ENCODE results near the gene PKD2.

PKD2 gene

DNA sequence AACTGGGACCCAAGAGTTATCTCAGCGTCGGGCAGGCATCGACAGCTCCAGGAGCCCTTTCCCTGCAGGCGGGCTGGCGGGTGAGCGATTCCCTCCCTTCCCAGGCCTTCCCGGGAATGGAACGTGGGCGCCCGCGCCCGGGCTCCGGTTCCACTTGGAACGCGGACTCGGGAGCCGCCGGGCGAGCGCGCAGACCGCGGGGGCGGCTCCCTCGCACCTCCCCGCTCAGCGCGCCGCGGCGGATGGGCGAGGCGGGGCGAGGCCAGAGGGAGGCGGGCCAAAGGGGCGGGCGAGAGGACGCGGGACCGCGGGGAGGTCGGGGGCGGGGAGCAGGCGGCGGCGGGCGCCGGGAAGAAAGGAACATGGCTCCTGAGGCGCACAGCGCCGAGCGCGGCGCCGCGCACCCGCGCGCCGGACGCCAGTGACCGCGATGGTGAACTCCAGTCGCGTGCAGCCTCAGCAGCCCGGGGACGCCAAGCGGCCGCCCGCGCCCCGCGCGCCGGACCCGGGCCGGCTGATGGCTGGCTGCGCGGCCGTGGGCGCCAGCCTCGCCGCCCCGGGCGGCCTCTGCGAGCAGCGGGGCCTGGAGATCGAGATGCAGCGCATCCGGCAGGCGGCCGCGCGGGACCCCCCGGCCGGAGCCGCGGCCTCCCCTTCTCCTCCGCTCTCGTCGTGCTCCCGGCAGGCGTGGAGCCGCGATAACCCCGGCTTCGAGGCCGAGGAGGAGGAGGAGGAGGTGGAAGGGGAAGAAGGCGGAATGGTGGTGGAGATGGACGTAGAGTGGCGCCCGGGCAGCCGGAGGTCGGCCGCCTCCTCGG lies at the start of gene PKD2:
TSS of gene PKD2 (plus strand) at position 332 of the 818 bp plus-strand sequence. CDS start at position 431, 99 bp downstream.
- peak; percentile 55 to 57 for DNase-seq

DNA sequence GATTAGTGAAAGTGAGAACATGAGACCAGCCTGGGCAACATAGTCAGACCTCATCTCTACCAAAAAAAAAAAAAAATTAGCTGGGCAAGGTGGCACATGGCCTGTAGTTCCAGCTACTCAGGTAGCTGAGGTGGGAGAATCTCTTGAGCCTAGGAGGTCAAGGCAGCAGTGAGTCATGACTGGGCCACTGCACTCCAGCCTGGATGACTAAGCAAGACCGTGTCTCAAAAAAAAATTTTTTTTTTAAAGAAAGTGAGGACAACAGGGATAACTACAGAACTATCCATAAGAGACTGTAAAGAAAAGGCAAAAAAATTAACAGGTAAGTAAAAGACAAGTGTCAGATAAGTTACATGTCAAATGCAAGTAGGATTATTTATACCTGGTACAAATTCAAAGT lies 45.4 kb upstream of the PKD2 start:
- no peak for DNase-seq

DNA sequence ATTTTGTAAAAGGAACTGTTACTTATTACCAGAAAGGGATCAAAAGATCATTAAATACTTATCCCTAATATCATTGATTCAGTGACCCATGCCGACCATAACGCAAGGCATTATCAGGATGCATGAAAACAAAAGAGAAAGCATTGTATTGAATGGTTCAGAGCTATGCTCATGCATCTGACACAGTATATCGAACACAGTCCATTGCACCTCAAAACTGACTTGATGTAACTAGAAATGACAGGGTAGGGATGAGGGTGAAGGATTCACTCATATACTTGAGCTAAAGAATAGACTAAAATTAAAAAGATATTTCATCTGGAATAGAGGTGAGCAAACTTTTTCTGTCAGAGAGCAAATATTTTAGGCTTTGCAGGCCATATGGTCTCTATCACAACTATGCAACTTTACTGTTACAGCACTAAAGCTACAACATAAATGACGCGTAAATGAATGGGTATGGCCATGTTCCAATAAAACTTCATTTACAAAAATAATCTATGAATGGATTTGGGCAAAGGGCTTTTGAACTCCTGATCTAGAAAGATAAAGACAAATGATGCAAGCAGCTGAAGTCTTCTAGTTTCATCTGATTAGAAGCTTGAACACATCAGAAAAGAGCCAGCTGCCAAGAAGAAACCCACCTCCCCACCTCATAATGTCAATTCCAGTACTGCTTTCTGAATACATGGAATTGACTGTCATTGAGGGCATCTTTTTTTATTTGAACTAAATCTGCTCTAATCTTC lies 44.9 kb upstream of the PKD2 start:
- no peak for DNase-seq

DNA sequence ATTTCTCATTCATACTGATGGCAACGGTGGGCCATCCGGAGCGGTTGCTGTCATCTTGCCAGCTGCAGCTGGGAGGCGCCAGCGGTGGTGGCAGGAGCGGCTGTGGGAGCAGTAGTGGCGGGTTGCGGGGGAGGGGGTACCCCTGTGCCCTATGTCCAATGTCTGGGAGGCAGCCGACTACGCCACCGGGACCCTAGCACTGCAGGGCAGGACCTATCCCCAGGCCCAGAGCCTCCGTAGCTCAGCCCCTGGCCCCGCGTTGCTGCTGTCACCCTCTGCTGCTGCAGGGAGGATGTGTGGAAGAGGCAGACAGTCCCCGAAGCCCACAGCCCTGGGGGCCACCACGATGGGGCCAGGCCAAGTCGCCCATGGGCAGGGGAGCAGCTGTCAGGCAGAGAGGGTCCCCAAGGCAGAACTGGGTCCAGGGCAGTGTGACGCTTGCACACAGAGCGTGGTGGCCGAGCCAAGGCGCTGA lies 41.9 kb upstream of the PKD2 start:
- no peak for DNase-seq

DNA sequence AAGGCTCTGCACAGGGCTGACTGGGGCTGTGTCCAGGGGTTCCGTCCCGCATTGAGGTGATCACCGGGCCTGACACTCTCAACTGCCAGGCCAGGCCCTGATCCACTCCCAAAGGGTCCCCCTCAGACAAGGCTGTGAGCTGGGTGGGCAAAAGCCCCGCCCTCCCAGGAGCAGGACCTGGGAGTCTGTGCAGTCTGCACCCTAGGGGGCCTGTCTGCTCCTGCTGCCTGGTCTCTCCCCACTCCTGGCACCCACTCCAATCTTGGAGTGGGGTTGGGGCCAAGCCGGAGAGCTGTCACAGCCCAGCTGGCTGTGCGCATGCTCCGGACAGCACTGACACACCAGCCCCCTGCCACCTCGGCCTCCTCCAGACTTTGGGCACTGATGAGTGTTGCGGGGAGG lies 41.3 kb upstream of the PKD2 start:
- DNase-seq, result no peak

DNA sequence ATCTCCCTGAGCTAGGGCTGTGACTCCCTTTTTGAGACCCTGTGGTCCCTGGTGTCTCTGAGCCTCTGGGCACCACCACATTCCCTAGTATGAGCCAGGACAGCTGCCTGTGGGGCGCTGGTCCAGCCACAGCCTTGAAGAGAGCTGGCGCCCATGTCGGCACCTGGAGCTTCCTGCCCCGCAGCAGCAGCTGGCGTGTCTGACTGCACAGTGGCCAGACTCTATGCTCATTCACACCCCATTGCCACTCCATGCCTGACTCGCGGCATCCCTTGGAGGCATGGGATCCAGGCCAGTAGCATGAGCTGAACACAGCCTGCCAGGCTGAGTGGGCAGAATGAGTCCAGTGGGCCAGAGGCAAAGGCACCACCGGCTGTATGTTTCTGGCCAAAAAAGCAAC lies 40.2 kb upstream of the PKD2 start:
- DNase-seq, result no peak

DNA sequence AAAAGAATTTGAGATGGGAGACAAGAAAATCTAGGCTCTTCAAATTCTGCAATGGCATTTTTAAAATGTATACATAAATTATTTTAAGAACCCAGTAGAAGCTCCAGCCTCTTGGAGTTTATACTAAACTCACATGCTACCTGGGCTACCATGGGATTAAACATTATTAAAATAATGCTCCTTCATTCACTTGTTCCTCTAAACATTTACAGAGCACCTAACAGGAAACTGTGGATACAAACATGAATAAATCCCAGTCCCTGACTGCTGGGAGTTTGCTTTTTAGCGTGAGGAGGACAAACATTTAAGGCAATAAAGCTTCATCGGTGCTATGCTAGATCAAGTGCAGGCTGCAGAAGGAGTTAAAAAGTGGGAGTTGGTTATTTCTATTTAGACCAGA lies 37.3 kb upstream of the PKD2 start:
- DNase-seq, result no peak

DNA sequence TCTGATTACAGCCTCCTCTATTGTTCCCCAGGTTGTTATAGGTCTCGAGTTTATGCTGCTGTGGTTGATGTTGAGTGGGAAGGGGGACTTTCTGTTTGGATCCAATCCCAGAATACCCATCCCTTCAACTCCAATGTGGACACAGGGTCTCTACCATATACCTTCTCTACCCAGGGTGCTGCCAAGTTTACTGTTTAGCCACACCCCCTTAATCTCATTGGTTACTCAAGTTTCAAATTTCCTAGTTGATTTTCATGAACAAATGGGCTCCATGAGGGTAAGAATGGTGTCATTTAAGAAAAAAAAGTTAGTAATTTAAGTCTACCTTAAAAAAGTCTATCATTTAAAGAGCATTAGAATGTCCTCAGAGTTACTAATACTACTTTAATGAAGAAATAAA lies 35.6 kb upstream of the PKD2 start:
- DNase-seq, result no peak

DNA sequence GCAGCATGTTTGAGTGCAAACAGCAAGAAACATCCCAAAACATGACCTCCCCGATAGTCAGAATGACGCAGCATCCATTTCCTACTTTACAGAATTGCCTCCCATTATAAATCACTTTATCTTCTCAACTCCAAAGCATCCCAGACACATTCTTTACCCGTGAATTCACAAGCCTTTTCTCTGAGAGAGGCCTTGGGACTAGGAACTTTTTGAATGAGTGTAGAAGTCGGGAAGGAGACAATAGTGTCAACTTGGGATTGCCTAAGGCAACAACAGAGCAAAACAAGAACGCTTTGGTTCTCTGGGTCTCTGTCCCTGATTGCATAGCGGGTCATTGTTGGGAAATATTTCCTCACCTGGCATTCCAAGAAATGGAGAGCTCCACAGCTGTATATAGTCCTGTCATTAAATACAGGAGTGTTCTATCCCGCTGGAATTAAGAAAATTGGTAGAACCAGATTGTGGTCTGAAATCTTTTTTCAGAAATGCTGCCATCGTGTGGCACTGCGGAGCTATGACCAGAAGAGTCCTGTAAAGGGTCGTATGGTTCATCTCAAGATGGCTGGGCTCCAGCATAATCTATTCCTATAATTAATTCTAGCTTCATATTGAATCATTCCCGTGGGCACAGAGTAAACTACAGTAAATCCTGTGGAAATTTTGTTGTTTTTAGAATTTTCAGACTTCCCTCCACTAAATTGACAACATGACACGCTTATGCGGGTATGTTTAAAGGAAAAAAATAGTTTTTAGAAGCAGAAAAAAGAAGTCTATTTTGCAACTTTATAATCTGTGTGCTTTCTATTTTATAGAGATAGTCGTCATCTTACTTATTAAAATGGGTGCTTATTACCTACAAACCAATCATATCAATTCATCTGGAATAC lies 33.9 kb upstream of the PKD2 start:
- peak in 1 of 2 experiments; percentile 11 for DNase-seq

DNA sequence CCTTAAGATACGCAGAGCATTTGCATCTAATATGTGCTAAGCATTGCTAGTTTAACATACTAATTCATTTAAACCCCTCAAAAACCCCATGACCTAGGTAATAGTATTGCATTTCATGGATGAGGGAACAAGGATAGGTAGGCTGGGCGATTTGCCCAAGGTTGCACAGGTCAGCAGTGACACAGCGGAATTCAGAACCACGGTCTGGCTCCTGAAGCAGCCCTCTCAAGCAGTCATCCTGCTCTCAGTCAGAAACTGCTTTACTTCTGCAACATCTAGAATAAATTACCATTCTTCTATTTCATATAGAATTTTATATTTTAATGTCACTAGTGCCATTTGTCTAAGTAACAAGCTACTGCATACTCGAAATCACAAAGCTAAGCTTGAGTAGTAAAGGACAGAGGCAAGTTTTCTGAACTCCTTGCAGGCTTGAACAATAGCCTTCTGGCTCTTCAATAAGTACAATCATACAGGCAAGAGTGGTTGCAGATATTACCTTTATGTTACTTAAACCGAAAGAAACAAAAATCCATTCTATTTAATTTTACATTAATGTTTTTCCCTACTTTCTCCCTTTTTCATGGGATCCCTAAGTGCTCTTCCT lies 32.5 kb upstream of the PKD2 start:
- DNase-seq, result no peak

DNA sequence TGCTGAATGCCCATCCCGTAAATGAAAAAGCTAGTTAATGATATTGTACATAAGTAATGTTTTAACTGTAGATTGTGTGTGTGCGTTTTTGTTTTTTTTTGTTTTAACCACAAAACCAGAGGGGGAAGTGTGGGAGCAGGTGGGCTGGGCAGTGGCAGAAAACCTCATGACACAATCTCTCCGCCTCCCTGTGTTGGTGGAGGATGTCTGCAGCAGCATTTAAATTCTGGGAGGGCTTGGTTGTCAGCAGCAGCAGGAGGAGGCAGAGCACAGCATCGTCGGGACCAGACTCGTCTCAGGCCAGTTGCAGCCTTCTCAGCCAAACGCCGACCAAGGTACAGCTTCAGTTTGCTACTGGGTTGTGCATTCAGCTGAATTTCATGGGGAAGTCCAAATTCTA lies 32.0 kb upstream of the PKD2 start, which contains the start of gene SPP1:
TSS of gene SPP1 (plus strand) at position 249 of the 400 bp plus-strand sequence. CDS start 1,182 bp downstream, outside the sequence.
- DNase-seq, result peak; percentile 6 to 9

DNA sequence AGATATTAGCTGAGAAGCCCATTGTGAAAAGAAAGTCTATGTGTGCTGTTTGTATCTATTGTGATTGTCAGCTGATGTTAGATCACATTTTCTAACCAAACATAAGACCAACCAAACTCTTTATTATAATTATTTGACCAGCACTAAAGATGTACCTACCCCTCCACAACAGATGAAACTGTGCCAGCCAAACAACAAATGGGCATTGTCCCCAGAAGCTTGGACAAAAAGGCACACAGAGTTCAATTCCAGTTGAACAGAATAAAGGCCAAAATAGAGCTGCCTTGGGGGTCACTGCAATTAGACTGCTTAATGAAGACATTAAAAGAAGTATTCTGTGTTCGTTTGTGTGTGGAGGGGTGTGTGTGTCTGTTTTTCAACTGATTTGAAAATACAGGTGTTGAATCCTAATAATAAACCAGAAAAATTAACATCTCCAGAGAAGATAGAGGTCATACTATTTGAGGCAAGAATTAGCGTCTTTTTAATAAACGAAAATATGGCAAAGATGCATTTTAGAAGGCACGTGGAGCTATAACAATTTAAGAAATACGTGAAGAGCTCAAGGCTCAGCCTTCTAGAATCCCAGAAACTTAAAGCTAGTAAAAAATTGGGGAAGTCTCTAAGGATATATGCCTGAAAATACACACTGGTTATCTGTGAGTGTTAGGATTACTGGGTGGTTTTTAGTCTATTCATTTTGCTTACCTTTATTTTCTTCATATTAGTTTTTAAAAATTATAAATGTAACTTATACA lies 29.7 kb upstream of the PKD2 start:
- DNase-seq, result no peak

DNA sequence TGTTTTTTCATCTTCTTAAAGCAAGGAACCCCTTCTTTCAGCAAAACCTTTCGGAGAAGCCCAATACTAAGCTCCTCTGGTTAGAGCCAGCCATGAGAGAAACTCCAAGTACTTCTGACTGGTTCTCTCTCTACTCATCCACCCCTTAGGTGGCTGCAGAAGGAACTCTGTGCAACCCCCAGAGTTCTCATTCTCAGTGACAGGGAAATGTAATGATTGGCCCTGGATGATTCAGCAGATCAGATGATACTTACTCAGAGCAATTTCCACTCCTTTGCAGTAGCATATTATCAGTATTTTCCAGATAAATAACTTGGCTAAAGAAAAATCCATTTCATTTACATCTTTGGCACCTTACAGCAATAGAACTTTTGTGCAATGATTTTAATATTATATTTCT lies 28.8 kb upstream of the PKD2 start:
- no peak for DNase-seq

DNA sequence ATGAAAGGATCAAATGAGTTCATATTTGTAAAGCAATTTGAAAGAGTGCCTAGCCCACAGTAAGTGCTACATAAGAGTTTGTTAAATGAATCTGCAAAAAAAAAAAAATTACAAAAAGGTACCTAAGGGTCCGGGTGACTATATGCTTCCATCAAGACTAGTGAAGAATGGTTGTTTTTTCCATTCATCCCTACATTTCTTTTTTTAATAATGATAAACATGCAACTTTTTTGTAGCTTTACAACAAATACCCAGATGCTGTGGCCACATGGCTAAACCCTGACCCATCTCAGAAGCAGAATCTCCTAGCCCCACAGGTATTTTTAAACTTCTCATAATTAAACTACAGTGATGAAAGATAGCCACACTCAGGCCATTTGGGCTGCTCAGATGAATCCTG lies 27.6 kb upstream of the PKD2 start:
- DNase-seq, result no peak

DNA sequence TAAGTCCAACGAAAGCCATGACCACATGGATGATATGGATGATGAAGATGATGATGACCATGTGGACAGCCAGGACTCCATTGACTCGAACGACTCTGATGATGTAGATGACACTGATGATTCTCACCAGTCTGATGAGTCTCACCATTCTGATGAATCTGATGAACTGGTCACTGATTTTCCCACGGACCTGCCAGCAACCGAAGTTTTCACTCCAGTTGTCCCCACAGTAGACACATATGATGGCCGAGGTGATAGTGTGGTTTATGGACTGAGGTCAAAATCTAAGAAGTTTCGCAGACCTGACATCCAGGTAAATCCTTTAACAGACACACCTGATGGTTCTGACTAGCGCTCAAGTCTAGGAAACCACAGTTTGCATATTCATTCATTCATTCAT lies 25.9 kb upstream of the PKD2 start:
- no peak for DNase-seq

DNA sequence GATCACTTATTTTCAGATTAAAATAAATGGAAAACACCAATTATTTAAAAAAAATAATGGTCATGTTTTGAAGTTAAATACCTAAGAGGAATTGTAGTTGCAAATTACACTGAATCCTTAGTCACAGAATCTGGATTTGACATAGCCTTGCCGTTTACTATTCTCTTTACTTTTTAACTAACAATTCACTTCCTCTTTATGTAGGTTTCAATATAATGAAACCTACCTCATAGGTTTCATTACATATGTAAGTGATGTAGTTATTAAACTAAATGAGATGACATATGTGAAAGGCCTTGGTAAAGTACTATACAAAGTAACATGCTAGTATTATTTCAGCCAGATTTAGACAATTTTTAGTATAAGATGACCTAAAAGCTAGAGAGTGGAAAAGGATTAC lies 25.4 kb upstream of the PKD2 start:
- no peak for DNase-seq

DNA sequence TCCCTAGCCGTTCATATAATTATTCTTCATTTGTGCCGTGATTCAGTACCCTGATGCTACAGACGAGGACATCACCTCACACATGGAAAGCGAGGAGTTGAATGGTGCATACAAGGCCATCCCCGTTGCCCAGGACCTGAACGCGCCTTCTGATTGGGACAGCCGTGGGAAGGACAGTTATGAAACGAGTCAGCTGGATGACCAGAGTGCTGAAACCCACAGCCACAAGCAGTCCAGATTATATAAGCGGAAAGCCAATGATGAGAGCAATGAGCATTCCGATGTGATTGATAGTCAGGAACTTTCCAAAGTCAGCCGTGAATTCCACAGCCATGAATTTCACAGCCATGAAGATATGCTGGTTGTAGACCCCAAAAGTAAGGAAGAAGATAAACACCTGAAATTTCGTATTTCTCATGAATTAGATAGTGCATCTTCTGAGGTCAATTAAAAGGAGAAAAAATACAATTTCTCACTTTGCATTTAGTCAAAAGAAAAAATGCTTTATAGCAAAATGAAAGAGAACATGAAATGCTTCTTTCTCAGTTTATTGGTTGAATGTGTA lies 24.9 kb upstream of the PKD2 start:
- no peak for DNase-seq

DNA sequence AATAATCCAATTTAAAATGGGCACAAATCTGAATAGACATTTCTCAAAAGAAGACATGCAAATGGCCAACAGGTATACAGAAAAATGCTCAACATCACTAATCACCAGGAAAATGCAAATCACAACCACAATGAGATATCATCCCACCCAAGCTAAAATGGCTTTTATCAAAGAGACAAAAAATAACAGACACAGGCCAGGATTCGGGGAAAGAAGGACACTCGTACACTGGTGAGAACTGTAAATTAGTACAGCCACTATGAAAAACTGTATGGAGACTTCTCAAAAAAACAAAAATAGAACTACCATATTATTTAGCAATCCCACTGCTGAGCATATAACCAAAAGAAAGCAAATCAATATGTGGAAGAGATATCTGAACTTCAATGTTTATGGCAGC lies 23.4 kb upstream of the PKD2 start:
- DNase-seq, result no peak

DNA sequence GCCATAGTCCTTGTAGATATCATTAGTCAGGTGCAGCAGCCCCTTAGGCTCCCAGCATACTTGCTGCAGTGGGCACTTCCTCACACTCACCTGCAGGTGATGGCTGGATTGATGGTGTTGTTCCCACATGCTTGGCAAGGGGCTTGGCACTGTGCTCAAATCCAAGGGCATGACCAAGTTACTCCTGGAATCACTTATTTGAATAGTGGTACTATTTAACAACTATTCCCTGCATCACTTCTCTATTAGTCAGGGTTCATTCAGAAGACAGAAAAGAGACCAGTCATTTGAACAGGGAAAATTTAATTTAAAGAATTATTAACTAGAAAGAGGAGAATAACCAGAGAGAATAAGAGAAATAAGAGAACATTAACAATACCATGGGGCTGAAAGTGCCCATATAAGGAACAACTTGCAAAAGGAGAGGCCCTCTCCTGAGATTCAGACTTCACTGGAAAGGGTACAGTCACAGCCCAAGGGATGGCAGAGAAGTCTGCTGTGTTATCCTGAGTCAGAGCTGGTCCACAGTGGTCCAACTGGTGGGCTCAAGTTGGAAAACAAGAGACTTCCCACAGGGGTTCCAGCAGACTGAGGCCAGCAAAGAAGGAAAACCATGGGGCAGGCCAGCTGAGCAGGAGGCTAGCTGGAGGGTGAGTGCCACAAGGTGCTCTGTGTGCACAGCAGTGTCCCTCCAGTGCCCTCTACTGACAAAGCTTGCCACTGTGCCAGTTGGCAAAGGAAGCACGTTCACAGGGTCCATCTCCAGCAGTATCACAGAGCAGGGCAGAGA lies 22.1 kb upstream of the PKD2 start:
- no peak for DNase-seq

DNA sequence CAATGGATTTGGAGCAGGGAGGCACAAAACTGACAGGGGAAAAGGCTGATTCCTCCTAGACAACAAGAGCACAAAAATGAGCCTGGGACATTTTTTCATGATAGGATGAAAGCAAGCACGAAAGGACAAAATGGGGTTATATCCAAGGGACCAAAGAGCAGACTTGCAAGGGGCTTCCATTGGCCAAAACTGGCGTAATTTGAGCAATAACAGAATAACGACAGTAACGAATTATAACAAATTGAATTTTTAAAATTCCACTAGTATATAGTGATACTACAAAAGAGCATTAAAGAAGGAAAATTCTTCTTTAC lies 21.6 kb upstream of the PKD2 start:
- DNase-seq, result no peak

DNA sequence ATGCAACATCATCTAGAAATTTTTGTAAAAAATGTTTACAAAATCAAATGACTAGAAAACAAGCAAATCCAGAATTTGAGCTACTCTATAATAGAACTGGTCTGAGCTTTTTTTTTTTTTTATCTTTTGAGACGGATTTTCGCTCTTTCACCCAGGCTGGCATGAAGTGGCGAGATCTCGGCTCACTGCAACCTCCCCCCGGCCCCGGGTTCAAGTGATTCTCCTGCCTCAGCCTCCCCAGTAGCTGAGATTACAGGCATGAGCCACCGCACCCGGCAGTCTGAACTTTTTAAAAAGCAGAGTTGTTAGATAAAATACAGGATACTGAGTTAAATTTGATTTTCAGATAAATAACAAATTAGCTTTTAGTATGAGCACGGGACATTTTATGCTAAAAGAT lies 20.9 kb upstream of the PKD2 start:
- no peak for DNase-seq

All from activated CD4-positive, alpha-beta T cell treated with anti-CD3 and anti-CD28 coated beads, Interleukin-2, amount 50 U/mL, for 4 hours (primary cell).